GM18508 (cell line): Measurements from ENCODE around the gene LCA5L.
"Not testable (repeated sequence)": the region's sequence is repeated elsewhere in the genome, so short reads cannot be mapped to it uniquely, and the experiment has no call there.

Experiments
- ATAC-seq: cut with Tn5 transposase; IDR thresholded peaks from one replicate; pipeline ENCODE4 v1.9.1; 2021; ENCODE audit warnings: moderate number of reproducible peaks; ENCODE audit not compliant: insufficient read depth, unreplicated experiment

The LCA5L gene

DNA sequence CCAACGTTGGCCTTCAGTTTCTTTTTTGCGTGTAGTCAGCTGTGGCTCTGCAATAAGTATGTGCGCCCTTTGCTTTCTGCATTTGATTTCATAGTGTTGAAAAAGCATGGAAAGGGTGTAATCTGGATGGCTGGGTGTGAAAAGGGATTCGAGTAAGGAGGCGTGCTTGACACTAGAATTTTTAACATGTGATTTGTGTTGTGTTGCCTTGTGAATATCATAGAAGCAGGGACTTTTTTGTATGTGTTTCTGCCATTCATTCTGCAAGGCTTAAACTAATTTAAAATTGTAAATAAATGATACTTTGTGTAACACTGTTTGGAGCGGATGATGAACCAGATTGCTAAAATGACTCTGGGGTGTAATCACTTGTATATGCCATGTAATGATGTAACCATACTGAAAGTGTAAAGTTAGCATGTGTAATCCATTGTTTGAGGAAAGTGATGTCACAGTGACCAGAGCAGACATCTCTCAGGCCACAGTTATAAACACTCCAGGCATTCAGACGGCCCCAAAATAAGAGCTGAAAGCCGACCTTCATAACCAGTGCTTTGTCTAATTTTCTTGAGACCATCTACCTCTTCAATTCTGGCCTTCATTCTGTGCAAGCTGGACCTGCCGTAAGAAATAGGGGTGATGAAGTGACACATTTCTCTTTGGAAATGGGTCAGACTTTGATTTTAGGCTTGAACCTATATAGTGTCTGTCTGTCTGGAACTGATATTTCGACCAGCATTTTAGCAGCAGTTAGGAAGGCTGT is 6.8 kb upstream of the LCA5L start:
- ATAC-seq = no peak

DNA sequence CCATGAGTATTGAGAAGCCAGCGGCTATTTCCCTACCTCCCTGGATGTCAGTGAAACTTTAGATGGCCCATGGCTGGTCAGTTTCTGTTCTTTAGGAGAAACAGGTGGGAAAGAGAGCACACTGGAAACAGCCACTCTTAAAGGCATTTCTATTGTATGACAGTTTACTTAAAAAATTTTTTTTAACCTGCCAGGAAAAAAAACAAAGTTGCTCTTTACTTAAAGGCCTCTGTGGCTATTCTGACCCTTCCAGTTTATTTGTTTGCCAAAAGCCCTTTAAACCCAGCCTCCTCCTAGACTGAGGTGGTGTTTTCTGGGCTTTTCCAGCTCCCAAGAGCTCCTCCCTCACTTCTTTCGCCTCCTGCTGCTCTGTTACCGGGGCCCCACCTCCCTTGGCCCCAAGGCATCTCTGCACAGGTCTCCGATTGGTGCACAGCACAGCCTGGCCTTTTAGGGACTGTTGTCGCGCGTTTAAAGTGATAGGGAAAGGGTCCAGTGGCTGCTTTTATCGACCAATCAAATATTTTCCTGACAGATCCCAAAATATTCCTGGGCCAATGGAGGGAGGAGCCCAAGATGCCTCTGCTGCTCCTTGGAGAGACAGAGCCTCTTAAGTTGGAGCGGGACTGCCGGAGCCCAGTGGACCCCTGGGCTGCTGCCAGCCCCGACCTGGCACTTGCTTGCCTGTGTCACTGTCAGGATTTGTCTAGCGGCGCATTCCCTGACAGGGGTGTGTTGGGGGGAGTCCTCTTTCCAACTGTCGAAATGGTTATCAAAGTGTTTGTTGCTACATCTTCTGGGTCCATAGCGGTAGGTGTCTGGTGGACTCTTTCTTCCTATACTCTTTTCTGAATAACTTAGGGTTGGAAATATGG is 6.0 kb upstream of the LCA5L start, which contains the start of gene SH3BGR:
Gene SH3BGR, plus strand, starts transcription at position 639 of the 875 bp plus-strand sequence. Its CDS starts 127 bp downstream, at position 766.
- ATAC-seq = no peak

DNA sequence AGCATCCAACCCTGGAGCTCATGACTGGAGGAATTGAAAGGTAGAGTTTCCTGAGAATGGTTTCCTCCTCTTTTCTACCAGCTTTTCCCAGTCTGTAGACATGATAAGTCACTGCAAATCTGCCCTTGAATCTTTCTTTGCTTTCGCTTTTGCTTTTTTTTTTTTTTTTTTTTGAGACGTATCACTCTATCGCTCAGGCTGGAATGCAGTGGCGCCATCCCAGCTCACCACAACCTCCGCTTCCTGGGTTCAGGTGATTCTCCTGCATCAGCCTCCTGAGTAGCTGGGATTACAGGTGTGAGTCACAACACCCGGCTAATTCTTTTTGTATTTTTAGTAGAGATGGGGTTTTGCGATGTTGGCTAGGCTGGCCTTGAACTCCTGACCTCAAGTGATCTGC is 1.7 kb upstream of the LCA5L start:
- ATAC-seq = no peak

DNA sequence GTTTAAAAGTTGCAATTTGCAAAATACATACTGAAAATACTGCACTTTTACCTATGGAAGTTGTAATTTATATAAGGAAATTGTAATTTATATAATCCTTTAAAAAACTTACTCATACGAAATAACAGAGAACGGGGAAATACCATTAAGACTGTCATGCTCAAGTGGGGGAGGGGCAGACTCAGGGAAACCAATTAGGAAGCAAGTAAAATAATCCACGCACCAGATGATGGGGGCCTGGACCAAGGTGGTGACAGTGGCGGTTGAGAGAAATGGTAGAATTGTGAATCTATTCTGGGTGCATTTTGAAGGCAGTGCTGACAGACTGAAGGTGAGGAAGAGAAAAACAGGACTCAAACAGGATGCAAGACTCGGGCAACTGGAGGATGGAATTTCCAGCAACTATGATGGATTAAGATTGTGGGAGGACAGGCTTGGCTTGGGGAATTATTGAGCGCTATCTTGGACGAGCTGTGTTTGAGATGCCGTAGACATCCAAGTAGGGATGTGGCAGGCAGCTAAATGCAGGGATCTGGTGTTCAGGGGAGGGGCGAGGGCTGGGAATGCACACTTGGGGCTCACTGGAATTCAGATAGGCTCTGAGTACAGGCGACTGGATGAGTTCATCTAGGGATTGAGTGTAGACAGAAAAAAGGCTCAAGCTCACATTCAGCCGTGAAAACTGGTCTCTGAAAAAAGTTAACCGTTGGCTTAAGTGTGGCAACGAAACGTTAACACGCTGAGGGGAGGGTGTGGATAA is 977 bp downstream of the LCA5L start:
- no peak for ATAC-seq

DNA sequence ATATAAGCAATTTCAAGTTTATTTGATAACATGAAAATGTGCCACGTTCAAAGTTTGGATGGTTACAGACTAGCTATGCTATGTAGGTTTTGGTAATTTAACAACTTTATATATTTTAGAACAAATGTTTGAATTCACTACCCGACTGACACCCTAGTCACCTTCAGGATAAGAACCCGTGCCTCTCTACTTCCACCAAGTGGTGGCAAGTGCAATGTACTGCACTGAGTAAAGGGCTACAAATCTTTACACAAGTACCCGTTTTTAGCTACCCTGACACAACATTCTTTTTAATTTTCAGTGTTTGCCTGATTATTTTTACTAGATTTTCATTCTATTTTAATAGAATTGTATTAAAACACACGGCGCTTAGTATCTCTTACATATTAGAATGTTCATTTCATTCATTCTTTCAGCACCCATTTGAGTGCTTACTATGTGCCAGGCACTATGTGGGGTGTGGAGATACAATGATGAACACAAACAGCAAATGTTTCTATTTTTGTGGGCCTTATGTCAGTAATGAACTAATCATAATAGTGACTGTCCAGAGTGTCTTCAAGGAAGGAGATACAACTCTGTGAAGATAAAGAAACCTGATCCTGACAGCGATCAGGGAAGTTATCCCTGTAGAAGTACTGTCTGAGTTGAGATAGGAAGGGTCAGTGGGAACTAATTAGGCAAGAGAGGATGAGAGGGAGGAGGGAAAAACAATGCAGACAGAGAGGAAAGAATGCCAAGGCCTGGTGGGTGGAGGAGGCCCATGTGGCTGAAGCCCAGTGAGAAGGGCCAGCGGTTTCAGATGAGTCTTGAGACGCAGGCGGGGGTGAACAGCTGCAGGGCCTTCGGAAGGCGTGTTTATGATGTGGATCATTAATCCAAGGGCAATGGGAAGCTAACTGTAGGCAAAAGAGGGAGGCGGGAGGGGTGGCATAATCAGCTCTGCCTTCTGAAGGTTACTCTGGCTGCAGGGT is 3.8 kb downstream of the LCA5L start:
- no peak for ATAC-seq

DNA sequence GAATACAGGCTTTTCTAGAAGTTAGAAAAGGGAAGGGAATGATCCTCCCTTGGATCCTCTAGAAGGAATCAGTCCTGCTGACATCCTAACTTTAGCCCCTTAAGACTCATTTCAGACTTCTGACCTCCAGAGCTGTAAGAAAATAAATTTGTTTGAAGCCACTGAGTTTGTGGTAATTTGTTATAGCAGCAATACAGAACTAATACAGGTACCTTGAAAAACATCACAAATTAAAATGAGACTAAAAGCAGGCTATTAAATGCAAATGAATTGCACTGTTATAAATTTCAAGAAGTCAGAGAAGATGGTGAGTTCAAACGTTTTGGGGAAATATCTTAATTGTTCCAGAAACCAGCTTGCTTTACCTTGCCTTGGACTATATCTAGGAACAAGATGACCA is 6.3 kb downstream of the LCA5L start:
- no peak for ATAC-seq

DNA sequence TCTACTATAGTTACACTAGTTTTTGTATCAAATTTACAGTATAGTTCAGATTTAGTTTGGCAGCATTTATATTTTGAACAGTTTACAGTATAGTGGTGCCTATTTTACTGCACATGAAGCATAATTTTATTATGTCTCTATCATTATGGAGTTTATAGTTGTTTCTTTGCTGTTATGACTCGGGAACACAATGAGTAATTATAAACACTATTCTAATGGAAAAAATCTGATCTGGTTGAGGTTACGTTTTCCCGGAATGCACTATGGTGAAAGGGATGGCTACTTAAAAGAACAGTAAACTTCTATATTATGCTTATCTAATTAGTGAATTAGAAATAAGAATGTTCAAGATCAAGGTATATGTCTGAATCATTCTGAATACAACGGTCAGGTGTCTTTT is 10.6 kb downstream of the LCA5L start:
- no peak for ATAC-seq

DNA sequence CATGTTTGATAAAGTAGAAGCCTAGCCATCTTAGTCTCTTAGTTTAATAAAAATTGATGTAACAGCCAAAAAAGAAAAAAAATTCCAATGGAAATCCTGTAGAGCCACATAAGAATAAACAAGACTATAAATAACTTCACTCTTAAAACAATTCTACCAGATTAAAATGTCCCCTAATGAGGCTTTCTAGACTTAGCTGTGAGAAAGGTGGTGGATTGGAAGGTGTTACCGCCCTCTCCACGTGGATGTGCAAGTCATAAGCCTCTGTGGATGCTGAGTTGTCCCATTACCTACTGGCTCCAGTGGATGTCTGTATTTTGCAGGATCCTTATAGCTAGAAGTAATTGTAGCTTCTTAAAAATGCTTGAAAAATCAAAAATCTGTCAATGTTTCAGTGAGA is 14.6 kb downstream of the LCA5L start:
- ATAC-seq = no peak

DNA sequence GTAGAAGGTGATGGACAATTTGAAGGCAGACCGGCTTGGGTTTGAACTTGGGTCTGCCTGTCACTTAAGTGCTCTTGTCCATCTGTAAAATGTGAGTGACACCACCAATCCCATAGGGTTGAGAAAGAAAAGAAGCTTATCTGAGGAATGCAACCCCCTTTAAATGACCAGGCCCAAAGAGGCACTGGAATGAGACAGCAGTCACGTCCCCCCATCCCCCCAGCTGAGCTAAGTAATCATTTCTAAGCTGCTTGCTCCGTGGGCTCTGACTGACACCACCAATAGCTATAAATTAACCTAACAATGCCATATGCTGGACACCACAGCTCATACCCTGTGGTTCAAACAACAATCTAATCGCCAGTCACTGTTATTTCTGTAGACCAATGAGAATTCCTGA is 15.1 kb downstream of the LCA5L start:
- no peak for ATAC-seq

DNA sequence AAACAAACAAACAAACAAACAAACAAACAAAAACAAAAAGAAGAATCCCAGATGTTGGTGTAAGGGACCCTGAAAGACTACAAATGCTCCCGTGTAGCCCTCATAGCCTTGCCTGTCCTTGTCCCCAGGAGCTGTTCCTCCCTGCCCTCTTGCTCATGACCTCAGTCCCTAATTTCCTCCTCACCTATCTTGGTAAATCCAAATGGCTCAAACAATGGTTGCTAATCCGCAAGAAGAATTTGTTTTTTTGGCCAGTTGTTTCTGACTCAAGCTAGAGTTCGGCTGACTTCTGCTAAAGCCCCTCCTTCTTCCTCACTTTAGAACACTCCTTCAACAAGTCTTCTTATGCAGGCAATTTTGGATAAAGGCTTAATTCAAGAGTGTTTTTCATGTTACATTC is 15.6 kb downstream of the LCA5L start:
- ATAC-seq = no peak

DNA sequence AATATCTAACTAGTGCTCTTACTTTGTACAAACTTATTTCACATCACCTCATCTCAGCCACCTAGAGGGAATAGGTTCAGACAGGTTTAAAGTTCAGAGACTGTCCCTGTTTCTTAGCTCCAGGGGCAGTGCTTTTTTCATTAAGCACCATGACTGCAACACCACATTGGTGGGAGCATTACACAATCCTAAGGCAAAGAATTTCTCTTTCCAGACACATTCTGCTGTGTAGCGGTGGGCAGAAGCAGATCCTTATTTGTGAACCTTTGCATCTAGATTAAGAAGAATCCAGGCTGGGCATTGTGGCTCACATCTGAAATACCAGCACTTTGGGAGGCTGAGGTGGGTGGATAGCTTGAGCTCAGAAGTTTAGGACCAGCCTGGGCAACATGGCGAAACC is 16.1 kb downstream of the LCA5L start:
- ATAC-seq = no peak

DNA sequence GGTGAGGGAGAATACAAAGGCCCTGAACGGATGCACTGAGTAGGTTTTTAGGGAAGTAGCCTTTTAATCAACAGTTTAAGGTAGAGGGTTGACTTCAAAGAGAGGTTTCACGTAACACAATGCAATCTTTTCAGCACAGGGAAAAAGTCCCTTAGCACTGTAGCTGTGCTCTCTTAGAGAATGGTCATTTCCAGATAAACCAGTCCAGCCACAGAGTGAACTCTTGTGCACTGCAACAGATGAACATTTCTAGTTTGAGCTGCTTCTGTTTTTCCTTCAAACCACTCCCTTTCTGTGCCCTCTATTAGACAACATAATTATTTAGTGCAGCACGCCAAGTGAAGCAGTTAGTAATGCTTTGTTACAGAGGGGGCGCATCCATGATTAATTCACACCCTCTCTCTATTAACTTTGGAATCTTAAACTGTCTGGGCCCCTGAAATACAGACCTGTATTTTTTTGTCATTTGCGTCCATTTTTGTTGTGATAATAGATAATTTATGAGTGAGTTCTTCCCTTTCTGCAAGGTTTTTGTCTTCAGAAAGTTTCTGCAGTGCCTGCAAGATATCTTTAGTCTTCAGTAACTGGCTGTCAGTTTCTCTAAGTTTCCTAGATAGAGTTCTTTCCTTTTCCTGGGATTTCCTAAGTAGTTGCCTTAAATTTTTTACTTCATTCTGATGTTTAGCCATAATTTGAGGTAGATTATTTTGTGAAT is 22.9 kb downstream of the LCA5L start:
- ATAC-seq = no peak

DNA sequence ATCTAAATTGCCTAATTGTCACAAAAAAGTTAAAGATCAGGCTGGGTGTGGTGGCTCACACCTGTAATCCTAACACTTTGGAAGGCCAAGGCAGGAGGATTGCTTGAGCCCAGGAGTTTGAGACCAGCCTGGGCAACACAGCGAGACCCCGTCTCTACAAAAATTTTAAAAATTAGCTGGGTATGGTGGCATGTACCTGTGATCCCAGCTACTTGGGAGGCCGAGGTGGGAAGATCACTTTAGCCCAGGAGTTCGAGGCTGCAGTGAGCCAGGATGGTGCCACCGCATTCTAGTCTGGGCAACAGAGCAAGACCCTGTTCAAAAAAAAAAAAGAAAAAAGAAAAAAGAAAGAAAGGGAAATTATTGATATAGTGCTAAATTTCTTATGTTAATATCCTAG is 26.4 kb downstream of the LCA5L start:
- ATAC-seq = not testable (repeated sequence)

DNA sequence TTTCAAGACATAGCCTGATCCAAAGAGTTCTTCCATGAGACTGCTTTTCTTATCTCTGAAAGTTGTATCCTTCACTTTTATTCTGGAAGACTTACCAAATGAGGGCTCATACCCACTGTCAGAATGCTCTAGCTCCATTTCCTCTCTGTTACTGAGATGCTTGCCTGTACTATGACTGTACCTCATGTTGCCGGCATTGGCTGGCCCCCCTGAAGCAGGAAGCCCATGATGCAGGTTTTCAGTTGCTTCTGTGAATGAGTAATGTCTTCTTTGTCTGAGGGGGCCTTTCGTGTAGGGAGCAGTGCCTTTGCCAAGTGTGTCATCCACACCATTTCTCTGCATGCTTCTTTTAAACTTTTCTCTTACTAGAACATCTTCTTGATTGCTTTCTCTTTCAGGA is 39.5 kb downstream of the LCA5L start:
- ATAC-seq = no peak

DNA sequence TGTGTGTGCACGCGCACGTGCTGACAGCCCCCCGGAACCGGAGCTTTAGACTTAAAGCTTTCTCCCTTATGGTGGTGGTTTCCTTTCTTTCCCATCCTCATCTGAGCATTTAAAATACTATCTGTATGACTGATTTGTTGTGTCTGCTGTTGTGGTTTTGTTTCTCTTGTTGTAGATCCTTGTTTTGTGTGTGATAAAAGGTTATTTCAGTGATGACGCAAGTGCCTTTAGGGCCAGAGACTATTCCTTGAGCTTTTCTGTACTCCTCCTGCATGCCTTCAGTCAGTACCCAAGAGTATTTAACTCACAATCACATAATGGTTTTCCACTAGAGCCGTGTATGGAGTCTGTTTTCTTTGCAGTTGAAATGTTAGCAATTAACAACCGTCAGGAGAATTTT is 45.4 kb downstream of the LCA5L start:
- no peak for ATAC-seq

DNA sequence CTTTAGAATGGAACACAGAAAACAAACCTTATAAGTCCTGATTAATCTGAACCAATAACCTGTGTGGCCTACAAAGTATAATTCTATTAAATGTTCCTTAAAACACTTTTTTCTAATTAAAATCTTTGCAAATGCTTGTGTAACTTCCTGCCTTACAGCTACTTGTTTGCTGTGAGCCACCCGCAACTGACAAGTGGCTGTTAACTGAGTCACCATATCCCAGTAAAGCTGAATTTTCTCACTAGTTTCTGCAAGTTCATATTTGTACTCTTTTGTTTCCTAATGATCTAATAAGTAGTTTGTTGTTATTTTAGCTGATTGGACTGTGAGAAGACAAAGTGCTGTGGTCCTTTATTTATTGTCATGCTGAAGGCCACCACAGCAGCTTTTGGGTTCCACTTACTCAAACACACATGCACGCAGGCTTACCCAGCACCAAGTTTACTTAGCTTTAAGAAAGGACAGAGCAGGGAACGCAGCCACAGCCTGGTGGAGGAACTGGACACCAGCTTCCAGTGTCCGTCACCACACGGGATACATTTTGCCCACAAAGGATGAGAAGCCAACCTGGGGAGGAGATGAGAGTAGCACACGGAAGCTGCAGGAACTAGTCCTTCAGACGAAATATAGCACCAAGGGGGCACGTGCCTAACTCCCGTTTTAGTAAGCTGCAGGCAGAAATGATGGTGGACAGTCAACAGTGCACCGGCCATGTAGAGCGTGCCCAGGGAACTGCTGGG is 47.8 kb downstream of the LCA5L start:
- ATAC-seq = no peak

DNA sequence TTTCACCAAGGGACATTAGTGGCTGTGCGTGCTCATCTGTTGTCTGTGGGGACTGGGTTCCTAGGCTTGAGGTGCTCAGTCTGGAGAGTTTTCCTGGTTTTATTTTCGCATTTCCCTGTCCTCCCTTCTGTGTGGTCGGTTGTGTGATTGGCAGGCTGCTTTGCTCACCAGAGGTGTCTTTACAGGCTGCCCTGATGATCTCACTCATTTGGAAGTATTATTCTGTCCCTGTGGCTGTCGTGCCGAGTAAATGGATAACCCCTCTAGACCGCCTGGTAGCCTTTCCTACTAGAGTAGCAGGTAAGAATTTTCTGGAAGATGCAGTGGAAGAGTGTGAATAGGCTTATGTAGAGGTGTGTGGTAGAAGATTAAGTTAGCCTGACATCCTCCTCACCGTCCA is 52.6 kb downstream of the LCA5L start:
- ATAC-seq = no peak

DNA sequence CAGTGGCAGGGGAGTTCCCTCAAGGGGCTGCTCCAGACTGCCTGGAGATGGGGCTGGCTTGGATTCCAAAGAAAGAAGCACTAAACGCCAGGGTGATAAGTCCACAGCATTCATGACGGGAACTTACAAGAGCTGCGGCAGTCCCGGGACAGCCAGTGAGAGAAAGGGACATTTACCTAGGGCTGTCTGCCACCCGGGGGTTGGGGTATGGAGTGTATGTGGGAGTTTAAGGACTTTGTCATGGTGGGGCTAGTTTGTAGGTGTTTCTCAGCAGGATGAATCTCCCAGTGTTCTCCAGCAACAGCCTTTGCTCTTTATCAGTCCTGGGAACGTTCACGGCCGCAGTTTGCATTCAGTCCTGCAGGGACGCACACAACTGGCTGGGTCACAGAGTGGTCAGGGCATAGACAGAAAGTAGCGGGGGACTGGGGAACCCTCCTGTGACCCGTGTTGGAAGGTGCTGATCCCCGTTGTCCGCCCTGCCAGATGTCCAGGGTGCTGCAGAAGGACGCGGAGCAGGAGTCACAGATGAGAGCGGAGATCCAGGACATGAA is 55.3 kb downstream of the LCA5L start:
- ATAC-seq = no peak
